ENCODE measurements around the gene ARR3.
"Not testable (repeated sequence)": the region's sequence is repeated elsewhere in the genome, so short reads cannot be mapped to it uniquely, and the experiment has no call there.

ARR3 gene

GRCh38 chrX:70240751-70241150 is 27.4 kb upstream of the ARR3 start:
- TF ChIP-seq, protein P1, sequence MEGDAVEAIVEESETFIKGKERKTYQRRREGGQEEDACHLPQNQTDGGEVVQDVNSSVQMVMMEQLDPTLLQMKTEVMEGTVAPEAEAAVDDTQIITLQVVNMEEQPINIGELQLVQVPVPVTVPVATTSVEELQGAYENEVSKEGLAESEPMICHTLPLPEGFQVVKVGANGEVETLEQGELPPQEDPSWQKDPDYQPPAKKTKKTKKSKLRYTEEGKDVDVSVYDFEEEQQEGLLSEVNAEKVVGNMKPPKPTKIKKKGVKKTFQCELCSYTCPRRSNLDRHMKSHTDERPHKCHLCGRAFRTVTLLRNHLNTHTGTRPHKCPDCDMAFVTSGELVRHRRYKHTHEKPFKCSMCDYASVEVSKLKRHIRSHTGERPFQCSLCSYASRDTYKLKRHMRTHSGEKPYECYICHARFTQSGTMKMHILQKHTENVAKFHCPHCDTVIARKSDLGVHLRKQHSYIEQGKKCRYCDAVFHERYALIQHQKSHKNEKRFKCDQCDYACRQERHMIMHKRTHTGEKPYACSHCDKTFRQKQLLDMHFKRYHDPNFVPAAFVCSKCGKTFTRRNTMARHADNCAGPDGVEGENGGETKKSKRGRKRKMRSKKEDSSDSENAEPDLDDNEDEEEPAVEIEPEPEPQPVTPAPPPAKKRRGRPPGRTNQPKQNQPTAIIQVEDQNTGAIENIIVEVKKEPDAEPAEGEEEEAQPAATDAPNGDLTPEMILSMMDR (IDR thresholded peaks at IDR 0.05; ENCODE audit: low read depth, low read length, missing control alignments), result no peak
- no peak for DNase-seq (ENCODE audit: low read depth)
- H3K4me3 ChIP-seq (ENCODE audit: low read depth, low read length), result no peak overlapping the region
- in situ Hi-C loops (cut with HindIII; ENCODE audit: low sequenced_read_pairs), result no loop called here

GRCh38 chrX:70241501-70241900 is 26.6 kb upstream of the ARR3 start:
- in situ Hi-C loops (cut with HindIII; ENCODE audit: low sequenced_read_pairs), result no loop called here
- DNase-seq (ENCODE audit: low read depth), result no peak
- no peak overlapping the region for H3K4me3 ChIP-seq (ENCODE audit: low read depth, low read length)
- TF ChIP-seq, protein P1 (IDR thresholded peaks at IDR 0.05; ENCODE audit: low read depth, low read length, missing control alignments), result no peak

GRCh38 chrX:70243601-70244000 is 24.5 kb upstream of the ARR3 start:
- H3K4me3 ChIP-seq (ENCODE audit: low read depth, low read length); in situ Hi-C loops (cut with HindIII; ENCODE audit: low sequenced_read_pairs); DNase-seq (ENCODE audit: low read depth): not testable (repeated sequence)

GRCh38 chrX:70244881-70245280 is 23.3 kb upstream of the ARR3 start:
- TF ChIP-seq, protein P1 (IDR thresholded peaks at IDR 0.05; ENCODE audit: low read depth, low read length, missing control alignments), result no peak
- no peak overlapping the region for H3K4me3 ChIP-seq (ENCODE audit: low read depth, low read length)
- in situ Hi-C loops (cut with HindIII; ENCODE audit: low sequenced_read_pairs), result no loop called here
- no peak for DNase-seq (ENCODE audit: low read depth)

DNA sequence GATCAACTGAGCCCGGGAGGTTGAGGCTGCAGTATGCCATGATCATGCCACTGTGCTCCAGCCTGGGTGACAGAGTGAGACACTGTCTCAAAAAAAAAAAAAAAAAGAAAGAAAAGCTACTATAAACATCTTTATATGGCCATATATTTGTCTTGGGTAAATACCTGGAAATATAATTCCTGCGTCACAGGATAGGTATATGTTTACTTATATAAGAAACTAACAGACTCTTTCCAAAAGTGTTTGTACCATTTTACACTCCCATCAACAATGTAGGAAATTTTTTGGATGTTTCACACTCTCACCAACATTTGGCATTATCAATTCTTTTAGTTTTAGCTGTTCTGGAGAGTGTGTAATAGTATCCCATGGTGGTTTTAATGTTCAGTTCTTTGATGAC is 20.9 kb upstream of the ARR3 start:
- in situ Hi-C loops (cut with HindIII; ENCODE audit: low sequenced_read_pairs), result no loop called here
- no peak for DNase-seq (ENCODE audit: low read depth)
- TF ChIP-seq, protein P1 (IDR thresholded peaks at IDR 0.05; ENCODE audit: low read depth, low read length, missing control alignments), result no peak
- no peak overlapping the region for H3K4me3 ChIP-seq (ENCODE audit: low read depth, low read length)

DNA sequence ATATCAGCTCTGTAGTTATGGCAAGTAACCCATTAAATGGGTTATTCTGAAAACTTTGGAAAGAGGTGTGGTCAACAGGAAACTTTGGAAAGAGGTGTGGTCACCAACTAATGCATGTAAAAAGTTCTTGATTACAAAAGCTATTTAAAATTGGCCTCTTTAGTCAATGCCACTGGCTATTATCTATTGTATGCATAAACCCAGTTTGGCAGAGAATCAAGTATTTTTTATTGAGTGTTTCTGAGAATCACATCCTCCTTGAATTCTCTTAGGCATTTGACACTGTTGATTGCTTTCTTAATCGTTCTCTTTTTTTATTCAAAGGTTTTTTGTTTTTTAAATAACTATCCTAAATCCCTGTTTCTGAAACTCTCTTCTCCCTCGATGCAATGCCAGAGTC is 15.6 kb upstream of the ARR3 start:
- DNase-seq (ENCODE audit: low read depth), result no peak
- in situ Hi-C loops (cut with HindIII; ENCODE audit: low sequenced_read_pairs), result no loop called here
- TF ChIP-seq, protein P1 (IDR thresholded peaks at IDR 0.05; ENCODE audit: low read depth, low read length, missing control alignments), result no peak
- H3K4me3 ChIP-seq (ENCODE audit: low read depth, low read length), result no peak overlapping the region

GRCh38 chrX:70253377-70254062 is 14.6 kb upstream of the ARR3 start:
- DNase-seq (ENCODE audit: low read depth), result no peak
- in situ Hi-C loops (cut with HindIII; ENCODE audit: low sequenced_read_pairs), result no loop called here
- TF ChIP-seq, protein P1 (IDR thresholded peaks at IDR 0.05; ENCODE audit: low read depth, low read length, missing control alignments), result no peak
- H3K4me3 ChIP-seq (ENCODE audit: low read depth, low read length), result no peak overlapping the region
